ENCODE data around the gene C11orf42. TPM values are rescaled to one million over a fixed set of nuclear protein-coding genes. Genes with fewer than 3 reads are reported as not detected.

The C11orf42 gene
- total RNA-seq, 1 experiment from 2014 or later, result not detected

- intact Hi-C loops (cut with micrococcal nuclease), result no loop called here
- TF ChIP-seq EZH2 (IDR thresholded peaks at IDR 0.05; ENCODE audit: low read length, unreplicated experiment), result no peak
- TF ChIP-seq CTCF (conservative IDR thresholded peaks at IDR 0.05; ENCODE audit: low read depth, low read length), result no peak
- no peak for TF ChIP-seq EZH2phosphoT487 (IDR thresholded peaks at IDR 0.05; ENCODE audit: borderline replicate concordance, low read length)
- Histone ChIP-seq H3K27ac (ENCODE audit: low read length) (no peak overlapping the region), H3F3A (ENCODE audit: low read length, unreplicated experiment) (no peaks in the 10 kb centered on the region), H3K4me2 (ENCODE audit: low read length) (no peak overlapping the region), H3K27me3 (ENCODE audit: low read length) (no peaks in the 10 kb centered on the region; the same call in 1 of the 2 replicates), H3K9me3 (ENCODE audit: low read length) (no peaks in the 10 kb centered on the region), H4K20me1 (ENCODE audit: low read length) (peaks cover 5% of the 10 kb centered on the region; the same call in 1 of the 2 replicates), H3K36me3 (ENCODE audit: low read depth, low read length) (no peaks in the 10 kb centered on the region), H2AFZ (ENCODE audit: low read length) (no peak overlapping the region), H3K79me2 (ENCODE audit: low read length) (peaks cover 22% of the 10 kb centered on the region), H3K4me1 (ENCODE audit: insufficient read depth, low read length) (peaks cover 11% of the 10 kb centered on the region), H3K9me2 (replicated peaks; ENCODE audit: low read length) (no peaks in the 10 kb centered on the region), H3K4me3 (ENCODE audit: low read length) (no peak overlapping the region), H3K9ac (ENCODE audit: low read length) (no peak overlapping the region)
- CTCF ChIA-PET, result no interaction called here
- no peak for ATAC-seq
- BruUV-seq (replicated peaks), result no TSS peak
- DNase-seq, result no peak
- POLR2A ChIA-PET (ENCODE audit: unreplicated experiment), result interaction anchor here (0.7 kb wide), 1 partner anchor 32 kb away, joined by 6 read pairs; no protein-coding TSS in a partner anchor
Observed at GRCh38 chr11:6237266-6237665, 31.9 kb downstream of the C11orf42 start.

- no TSS peak for BruUV-seq (replicated peaks)
- DNase-seq (no peak), ATAC-seq (no peak)
- peaks cover 16% of the 10 kb centered on the region for H3K79me2 ChIP-seq (ENCODE audit: low read length)
- intact Hi-C loops (cut with micrococcal nuclease), result no loop called here
- no peak overlapping the region for H3K27ac ChIP-seq (ENCODE audit: low read length)
- TF ChIP-seq CTCF (conservative IDR thresholded peaks at IDR 0.05; ENCODE audit: low read depth, low read length) (no peak), EZH2 (IDR thresholded peaks at IDR 0.05; ENCODE audit: low read length, unreplicated experiment) (no peak), EZH2phosphoT487 (IDR thresholded peaks at IDR 0.05; ENCODE audit: borderline replicate concordance, low read length) (no peak)
- H3K4me1 ChIP-seq (ENCODE audit: insufficient read depth, low read length), result peaks cover 10% of the 10 kb centered on the region
- CTCF ChIA-PET, result no interaction called here
- H3K9me2 ChIP-seq (replicated peaks; ENCODE audit: low read length), result no peaks in the 10 kb centered on the region
- H3K27me3 ChIP-seq (ENCODE audit: low read length), result no peaks in the 10 kb centered on the region; the same call in 1 of the 2 replicates
- no peak overlapping the region for H3K4me3 ChIP-seq (ENCODE audit: low read length)
- POLR2A ChIA-PET (ENCODE audit: unreplicated experiment), result interaction anchor here (0.7 kb wide), 1 partner anchor 32 kb away, joined by 6 read pairs; no protein-coding TSS in a partner anchor
- no peak overlapping the region for H2AFZ ChIP-seq (ENCODE audit: low read length)
- no peaks in the 10 kb centered on the region for H3K9me3 ChIP-seq (ENCODE audit: low read length)
- no peak overlapping the region for H3K9ac ChIP-seq (ENCODE audit: low read length)
- H4K20me1 ChIP-seq (ENCODE audit: low read length), result peaks cover 4% of the 10 kb centered on the region; the same call in 1 of the 2 replicates
- H3K36me3 ChIP-seq (ENCODE audit: low read depth, low read length), result no peaks in the 10 kb centered on the region
- no peak overlapping the region for H3K4me2 ChIP-seq (ENCODE audit: low read length)
- no peaks in the 10 kb centered on the region for H3F3A ChIP-seq (ENCODE audit: low read length, unreplicated experiment)
Observed at GRCh38 chr11:6237761-6238302, 32.5 kb downstream of the C11orf42 start.

GRCh38 chr11:6238902-6239301, 33.5 kb downstream of the C11orf42 start, which contains the start of gene CNGA4:
Gene CNGA4 (plus strand): TSS chr11:6239089. CDS start chr11:6239207, 118 bp downstream.
- intact Hi-C loops (cut with micrococcal nuclease), result no loop called here
- Histone ChIP-seq H3K27me3 (ENCODE audit: low read length) (no peaks in the 10 kb centered on the region; the same call in 1 of the 2 replicates), H3K4me3 (ENCODE audit: low read length) (no peak within 1 kb of the TSS), H3K9me3 (ENCODE audit: low read length) (no peaks in the 10 kb centered on the region), H3K4me1 (ENCODE audit: insufficient read depth, low read length) (no peaks in the 10 kb centered on the region), H3K9ac (ENCODE audit: low read length) (no peak within 1 kb of the TSS), H3K27ac (ENCODE audit: low read length) (no peak within 1 kb of the TSS), H3K4me2 (ENCODE audit: low read length) (no peak within 1 kb of the TSS), H3K36me3 (ENCODE audit: low read depth, low read length) (no peaks in the 10 kb centered on the region), H4K20me1 (ENCODE audit: low read length) (no peaks in the 10 kb centered on the region), H3F3A (ENCODE audit: low read length, unreplicated experiment) (no peaks in the 10 kb centered on the region), H3K79me2 (ENCODE audit: low read length) (peaks cover 5% of the 10 kb centered on the region), H2AFZ (ENCODE audit: low read length) (no peak within 1 kb of the TSS), H3K9me2 (replicated peaks; ENCODE audit: low read length) (no peaks in the 10 kb centered on the region)
- no peak for DNase-seq
- BruUV-seq (replicated peaks), result no TSS peak
- ChIA-PET POLR2A (ENCODE audit: unreplicated experiment) (no interaction called here), CTCF (no interaction called here)
- ATAC-seq, result no peak
- no peak for TF ChIP-seq EZH2 (IDR thresholded peaks at IDR 0.05; ENCODE audit: low read length, unreplicated experiment)
- no peak for TF ChIP-seq EZH2phosphoT487 (IDR thresholded peaks at IDR 0.05; ENCODE audit: borderline replicate concordance, low read length)
- TF ChIP-seq CTCF (conservative IDR thresholded peaks at IDR 0.05; ENCODE audit: low read depth, low read length), result no peak

All from PC-3 (cell line).